NOMO-1 treated with DMSO at 0.1 percent for 48 hours (cell line): ENCODE results near the gene TSPEAR.

Experiments
- DNase-seq: peaks from one replicate; lab custom pipeline; 2025; ENCODE audit not compliant: unreplicated experiment; lab: John Stamatoyannopoulos, UW

TSPEAR gene

GRCh38 chr21:44723177-44724131, 12.1 kb upstream of the TSPEAR start:
- DNase-seq: no peak

- no peak for DNase-seq
Measured at GRCh38 chr21:44722731-44723130, 11.4 kb upstream of the TSPEAR start.

- no peak for DNase-seq
Measured at GRCh38 chr21:44720170-44720569, 8.8 kb upstream of the TSPEAR start.

DNA sequence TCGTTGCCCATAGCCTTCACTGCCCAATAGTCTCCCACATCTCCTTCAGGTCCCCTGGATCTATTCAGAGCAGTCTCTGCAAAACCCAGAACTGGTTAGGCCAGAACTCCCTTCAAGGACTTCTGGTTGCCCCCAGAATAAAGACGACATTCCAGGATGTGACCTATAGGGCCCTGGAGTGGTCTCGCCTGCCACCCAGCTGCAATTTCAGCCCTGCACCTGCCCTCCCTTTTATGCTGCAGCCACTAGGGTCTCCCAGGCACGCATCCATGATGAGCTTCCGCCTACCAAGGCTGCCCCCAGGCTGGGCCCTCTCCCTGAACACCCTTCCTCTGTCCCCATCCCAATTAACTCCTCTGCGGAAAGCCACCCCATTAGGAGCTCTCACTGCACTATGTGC, 7.2 kb upstream of the TSPEAR start:
- no peak for DNase-seq

DNA sequence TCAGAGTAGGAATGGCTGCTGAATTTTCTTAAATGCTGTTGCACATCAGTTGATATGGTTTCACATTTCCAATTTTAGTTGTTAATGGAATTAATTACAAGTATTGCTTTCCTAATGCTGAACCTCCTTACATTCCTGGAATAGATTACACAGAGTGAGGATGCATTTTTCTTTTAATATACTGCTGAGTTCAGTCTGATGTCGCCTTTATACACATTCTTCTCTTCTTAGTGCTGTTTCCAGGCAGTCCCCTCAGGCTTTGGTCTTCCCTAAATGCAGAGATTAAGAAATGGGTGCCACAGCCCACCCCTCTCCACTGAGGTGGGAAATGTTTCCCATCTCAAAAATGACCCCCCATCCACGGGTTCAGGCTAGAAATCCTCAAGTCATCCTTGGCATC, 6.7 kb upstream of the TSPEAR start:
- DNase-seq: no peak

GRCh38 chr21:44716984-44717383, 5.6 kb upstream of the TSPEAR start:
- DNase-seq: no peak

DNA sequence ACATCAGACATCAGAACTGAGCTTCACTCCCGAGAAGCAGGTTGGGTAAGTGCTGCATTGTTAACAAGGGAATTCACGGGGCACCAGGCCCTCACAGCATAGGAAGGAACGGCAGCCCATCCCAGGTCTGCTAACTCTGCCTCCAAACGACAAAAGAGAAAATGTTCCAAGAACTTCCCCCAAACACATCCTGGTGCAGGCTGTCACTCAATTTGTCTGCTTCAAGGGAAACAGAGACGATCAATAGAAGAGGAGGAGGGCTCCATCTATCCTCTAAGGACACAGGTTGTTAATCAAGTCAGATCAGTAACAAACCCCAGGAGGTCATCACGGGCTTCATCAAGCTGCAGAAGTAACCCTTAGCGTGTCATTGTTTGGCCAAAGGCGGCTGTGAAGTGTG, 3.5 kb upstream of the TSPEAR start:
- no peak for DNase-seq

- DNase-seq: no peak
Measured at GRCh38 chr21:44713846-44714245, 2.5 kb upstream of the TSPEAR start.

DNA sequence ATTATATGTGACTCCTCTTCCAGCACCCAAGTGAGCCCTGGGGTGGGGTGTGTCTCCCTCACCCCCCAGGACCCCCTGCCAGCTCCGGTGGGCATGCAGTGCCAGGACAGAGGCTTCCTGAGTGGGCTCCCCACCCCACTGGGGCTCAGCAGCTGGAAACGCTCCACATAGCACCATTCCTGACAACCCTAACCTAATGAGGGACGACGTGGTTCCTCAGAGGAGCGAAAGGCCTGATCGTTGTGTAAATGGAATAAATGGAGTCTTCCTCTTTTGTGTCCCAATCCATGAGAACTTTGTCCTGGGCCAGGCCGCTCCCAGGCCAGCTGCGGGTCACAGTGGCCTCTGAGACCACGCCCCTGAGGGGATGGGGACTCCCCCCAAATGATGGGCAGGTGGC, 1.8 kb upstream of the TSPEAR start:
- no peak for DNase-seq

DNA sequence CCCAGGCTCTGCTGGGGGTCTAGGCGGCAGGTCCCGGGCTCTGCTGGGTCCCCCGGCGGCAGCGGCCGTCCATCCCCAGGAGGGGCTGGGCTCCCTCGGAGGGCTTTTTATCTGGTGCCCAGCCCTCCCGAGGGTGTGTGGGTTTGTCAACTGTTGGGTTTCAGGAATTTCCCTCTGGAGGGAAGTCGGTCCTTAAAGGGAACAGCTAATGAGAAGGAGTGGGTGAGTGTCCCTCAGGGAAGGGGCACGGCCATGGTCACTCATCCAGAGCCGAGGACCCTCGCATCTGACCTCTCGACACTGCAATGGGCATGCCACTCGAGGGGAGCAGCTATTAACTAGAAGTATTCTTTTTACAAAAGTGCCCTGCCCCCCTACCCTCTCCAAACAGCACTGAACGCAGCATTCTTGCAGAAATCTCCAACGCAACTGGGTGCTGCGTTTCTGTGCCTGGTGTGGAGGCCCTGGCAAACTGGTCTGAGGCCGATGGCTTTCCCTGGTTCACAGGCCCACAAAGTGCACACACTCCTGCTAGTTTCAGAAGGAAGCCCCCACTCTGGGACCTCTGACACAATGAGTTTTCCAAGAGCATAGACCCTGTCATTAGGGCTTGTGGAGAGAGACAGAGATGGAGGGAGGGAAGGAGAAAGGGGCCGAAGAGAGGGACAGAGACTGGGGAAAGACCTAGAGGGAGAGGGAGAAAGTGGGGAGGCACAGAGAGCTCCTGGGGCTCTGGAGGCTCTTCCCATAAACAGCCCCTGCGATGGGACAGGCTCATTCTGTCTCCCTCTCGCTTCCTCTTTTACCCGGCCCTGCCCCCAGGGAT, 1.0 kb upstream of the TSPEAR start:
- DNase-seq: no peak

DNA sequence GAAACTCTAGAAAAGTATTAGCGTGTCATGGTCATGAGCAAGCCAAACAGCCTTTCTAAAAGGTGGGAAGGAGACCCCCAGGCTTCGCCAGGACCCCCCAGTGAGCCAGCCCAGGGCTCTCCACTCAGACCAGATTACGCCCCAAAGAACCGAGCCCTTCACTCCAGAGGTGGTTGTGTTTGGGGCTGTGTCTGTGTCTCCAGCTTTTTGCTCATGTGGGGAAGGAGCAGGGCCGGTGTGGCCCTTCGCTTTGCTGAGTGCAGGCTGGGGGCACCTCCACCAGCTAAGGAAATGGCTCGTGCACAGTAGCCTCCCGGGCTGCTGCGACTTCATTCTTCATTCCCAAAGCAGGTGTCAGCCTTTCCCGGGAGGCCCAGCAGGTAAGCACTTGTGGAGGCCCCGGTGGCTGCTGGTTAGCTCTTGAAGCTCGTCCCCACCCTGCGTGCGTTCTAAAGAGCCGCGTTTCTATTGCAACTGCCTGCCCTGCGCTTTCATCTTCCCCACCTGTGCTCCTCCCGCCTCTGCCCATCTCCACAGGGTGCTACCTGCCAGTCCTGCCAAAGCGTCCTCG, 531 bp downstream of the TSPEAR start:
- no peak for DNase-seq

GRCh38 chr21:44710294-44710665, 1.1 kb downstream of the TSPEAR start:
- no peak for DNase-seq

- DNase-seq: no peak
Measured at GRCh38 chr21:44709426-44710293, 1.7 kb downstream of the TSPEAR start.

- DNase-seq: no peak
Measured at GRCh38 chr21:44708866-44709425, 2.4 kb downstream of the TSPEAR start.

- DNase-seq: no peak
Measured at GRCh38 chr21:44708213-44708865, 3.0 kb downstream of the TSPEAR start.

DNA sequence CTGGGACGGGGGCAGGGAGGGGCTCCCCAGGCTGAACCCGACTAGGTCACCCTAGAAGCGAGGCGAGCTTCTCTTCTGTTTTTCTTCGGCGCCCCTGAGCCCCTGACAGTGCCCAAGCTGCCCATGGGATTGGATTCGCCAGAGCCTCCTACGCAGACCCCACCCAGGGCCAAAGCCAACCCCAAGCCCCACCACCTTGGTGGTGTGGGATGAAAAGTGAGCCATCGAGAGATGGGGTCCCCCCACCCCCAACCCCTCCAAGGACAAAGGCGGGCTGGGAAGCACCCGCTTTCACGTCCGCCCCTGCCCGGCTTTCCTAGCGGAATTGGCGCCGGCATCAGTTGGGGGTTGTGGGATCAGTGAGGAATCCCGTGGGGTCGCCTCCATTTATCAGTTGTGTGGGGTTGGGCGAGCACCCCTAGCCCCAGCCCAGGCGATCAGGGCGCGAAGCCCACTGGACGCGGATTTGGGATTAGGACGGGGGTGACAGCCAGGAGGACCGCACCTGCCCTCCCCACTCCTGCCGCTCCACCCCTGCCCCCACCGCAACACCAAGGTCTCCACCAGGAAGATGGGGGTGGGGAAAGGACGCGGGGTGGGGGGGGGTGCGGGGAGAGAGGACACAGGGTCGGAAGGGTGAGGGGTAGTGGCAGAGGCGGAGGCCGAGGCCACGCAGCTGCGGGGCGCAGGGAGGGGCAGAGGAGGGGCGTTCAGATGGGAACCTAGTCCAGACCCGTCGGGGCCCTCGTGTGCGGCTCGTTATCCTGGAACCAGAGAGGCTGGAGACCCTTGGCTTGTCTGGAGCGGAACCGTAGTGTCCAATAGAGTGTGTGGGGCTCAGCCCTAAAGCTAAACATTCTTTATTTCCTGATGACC, 4.4 kb downstream of the TSPEAR start:
- DNase-seq: no peak

- DNase-seq: no peak
Measured at GRCh38 chr21:44706026-44706705, 5.2 kb downstream of the TSPEAR start.

GRCh38 chr21:44704636-44705001, 6.8 kb downstream of the TSPEAR start:
- no peak for DNase-seq
